Suprapubic skin (tissue), 4 donors: ENCODE data around the gene OSBPL8. TPM values are rescaled to one million over a fixed set of nuclear protein-coding genes. Genes with fewer than 3 reads are reported as not detected.

ENCODE experiments used
- DNase-seq, 2 donors: peaks; one replicate each; pipeline ENCODE4 v3.0.0-alpha.2; 2019; ENCODE audit warnings: low spot score in 2 of 2
- H3K27ac ChIP-seq: fragments of 200-600 bp; sonication (generic); one replicate; pipeline ENCODE4 v1.5.1; 2019
- H3K27me3 ChIP-seq: fragments of 200-600 bp; sonication (generic); one replicate; pipeline ENCODE4 v1.5.1; 2019
- H3K36me3 ChIP-seq: fragments of 200-600 bp; sonication (generic); one replicate; pipeline ENCODE4 v1.5.1; 2019
- H3K4me1 ChIP-seq: fragments of 200-600 bp; sonication (generic); one replicate; pipeline ENCODE4 v1.5.1; 2019
- H3K4me3 ChIP-seq: fragments of 200-600 bp; sonication (generic); one replicate; pipeline ENCODE4 v1.5.1; 2019; ENCODE audit warnings: mild to moderate bottlenecking
- H3K9me3 ChIP-seq: fragments of 200-600 bp; sonication (generic); one replicate; pipeline ENCODE4 v1.5.1; 2019
- CTCF ChIP-seq, 2 donors: fragments of 200-600 bp in 1 of 2; fragments of 450-650 bp in 1 of 2; sonication (generic) in 1 of 2; IDR thresholded peaks; one replicate each; pipeline ENCODE4 v1.5.1; 2016 to 2019; ENCODE audit warnings: antibody characterized with exemption in 2 of 2, mild to moderate bottlenecking in 1 of 2, moderate library complexity in 1 of 2
- EP300 ChIP-seq: sonication (generic); formaldehyde crosslinking; IDR thresholded peaks from one replicate; pipeline ENCODE4 v1.6.1; 2017; ENCODE audit warnings: antibody characterized with exemption
- POLR2A ChIP-seq, 2 donors: fragments of 450-650 bp; IDR thresholded peaks; one replicate each; pipeline ENCODE4 v1.6.1; 2017; ENCODE audit warnings: antibody characterized with exemption in 2 of 2, mild to moderate bottlenecking in 2 of 2, moderate library complexity in 2 of 2
- POLR2AphosphoS5 ChIP-seq, 3 donors: sonication (generic); formaldehyde crosslinking; IDR thresholded peaks; one replicate each; pipeline ENCODE4 v1.6.1; 2017; ENCODE audit warnings: antibody characterized with exemption in 3 of 3
- WGBS: methylation state at CpG from one replicate; pipeline ENCODE4 v1.1.5; 2018; 5-methylcytosine and 5-hydroxymethylcytosine counted together
- total RNA-seq, 4 donors: library from RNA; depleted of rRNA; stranded (reverse); fragments of >200 nt; gene quantifications; one replicate each; pipeline ENCODE4 v1.1.0, GENCODE V29; 2016

The OSBPL8 gene
- total RNA-seq, 4 donors from 2014 or later: 73.1 to 116 (median 87.4) TPM

GRCh38 chr12:76446090-76446489, 113.5 kb downstream of the OSBPL8 start:
- Histone ChIP-seq H3K27me3 (no peaks in the 10 kb centered on the region), H3K4me1 (peaks cover 10% of the 10 kb centered on the region), H3K4me3 (no peak overlapping the region), H3K27ac (no peak overlapping the region), H3K36me3 (no peaks in the 10 kb centered on the region), H3K9me3 (no peaks in the 10 kb centered on the region)
- 86% methylated on average over 1 of the region's 1 CpG for WGBS
- no peak for DNase-seq
- no peak for TF ChIP-seq POLR2A (IDR thresholded peaks at IDR 0.05)
- TF ChIP-seq POLR2AphosphoS5 (IDR thresholded peaks at IDR 0.05): no peak
- no peak for TF ChIP-seq EP300
- TF ChIP-seq CTCF (IDR thresholded peaks at IDR 0.05): no peak

- 82% methylated on average over 1 of the region's 1 CpG for WGBS
- TF ChIP-seq POLR2AphosphoS5 (IDR thresholded peaks at IDR 0.05) (no peak), POLR2A (IDR thresholded peaks at IDR 0.05) (no peak)
- H3K27me3 ChIP-seq: no peaks in the 10 kb centered on the region
- no peak overlapping the region for H3K4me3 ChIP-seq
- no peak for DNase-seq
- H3K9me3 ChIP-seq: no peaks in the 10 kb centered on the region
- no peak overlapping the region for H3K27ac ChIP-seq
- H3K36me3 ChIP-seq: no peaks in the 10 kb centered on the region
- H3K4me1 ChIP-seq: peaks cover 10% of the 10 kb centered on the region
Observed at GRCh38 chr12:76445462-76445861, 114.1 kb downstream of the OSBPL8 start.

DNA sequence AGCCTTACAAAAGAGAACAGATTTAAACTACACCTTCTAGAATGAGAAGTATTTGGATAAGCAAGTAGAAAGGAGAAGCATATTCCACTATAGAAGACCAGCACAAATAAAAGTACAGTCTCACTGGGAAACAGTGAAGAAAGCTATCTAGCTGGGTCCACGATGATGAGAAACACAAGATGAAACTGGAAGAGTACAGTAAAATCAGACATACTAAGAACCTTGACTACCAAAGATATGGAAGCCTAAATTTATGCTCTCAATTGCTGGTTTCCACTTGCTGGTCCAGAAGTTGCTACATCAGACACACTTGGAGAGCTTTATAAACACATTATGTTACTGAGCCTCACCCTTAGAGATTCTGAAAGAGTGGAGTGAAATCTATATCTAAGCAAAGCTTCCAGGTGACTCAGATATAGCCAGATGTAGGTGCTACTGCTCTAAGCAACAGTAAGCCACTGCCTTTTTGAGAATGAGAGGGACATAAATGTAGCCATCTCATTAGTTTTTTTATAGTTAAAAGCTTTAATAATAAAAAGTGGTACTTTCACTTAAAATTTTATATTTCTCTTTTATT, 115.1 kb downstream of the OSBPL8 start:
- H3K9me3 ChIP-seq: no peaks in the 10 kb centered on the region
- peaks cover 10% of the 10 kb centered on the region for H3K4me1 ChIP-seq
- TF ChIP-seq CTCF (IDR thresholded peaks at IDR 0.05) (no peak), POLR2A (IDR thresholded peaks at IDR 0.05) (no peak), EP300 (no peak), POLR2AphosphoS5 (IDR thresholded peaks at IDR 0.05) (no peak)
- no peak overlapping the region for H3K27ac ChIP-seq
- H3K36me3 ChIP-seq: no peaks in the 10 kb centered on the region
- DNase-seq: no peak
- 57% methylated on average over 1 of the region's 1 CpG for WGBS
- H3K27me3 ChIP-seq: no peaks in the 10 kb centered on the region
- H3K4me3 ChIP-seq: no peak overlapping the region

- H3K36me3 ChIP-seq: no peaks in the 10 kb centered on the region
- peaks cover 10% of the 10 kb centered on the region for H3K4me1 ChIP-seq
- H3K4me3 ChIP-seq: no peak overlapping the region
- no peak for TF ChIP-seq POLR2AphosphoS5 (IDR thresholded peaks at IDR 0.05)
- no peak for TF ChIP-seq EP300
- TF ChIP-seq CTCF (IDR thresholded peaks at IDR 0.05): no peak
- TF ChIP-seq POLR2A (IDR thresholded peaks at IDR 0.05): no peak
- no peaks in the 10 kb centered on the region for H3K27me3 ChIP-seq
- no peaks in the 10 kb centered on the region for H3K9me3 ChIP-seq
- DNase-seq: no peak
- H3K27ac ChIP-seq: no peak overlapping the region
- WGBS: 87% methylated on average over 3 of the region's 3 CpGs
Observed at GRCh38 chr12:76441016-76441415, 118.6 kb downstream of the OSBPL8 start.

- Histone ChIP-seq H3K27me3 (no peaks in the 10 kb centered on the region), H3K27ac (no peak overlapping the region), H3K4me1 (no peaks in the 10 kb centered on the region), H3K4me3 (no peak overlapping the region), H3K9me3 (no peaks in the 10 kb centered on the region), H3K36me3 (no peaks in the 10 kb centered on the region)
- no peak for DNase-seq
- TF ChIP-seq EP300: no peak
- no peak for TF ChIP-seq POLR2A (IDR thresholded peaks at IDR 0.05)
Observed at GRCh38 chr12:76432733-76433132, 126.8 kb downstream of the OSBPL8 start.

DNA sequence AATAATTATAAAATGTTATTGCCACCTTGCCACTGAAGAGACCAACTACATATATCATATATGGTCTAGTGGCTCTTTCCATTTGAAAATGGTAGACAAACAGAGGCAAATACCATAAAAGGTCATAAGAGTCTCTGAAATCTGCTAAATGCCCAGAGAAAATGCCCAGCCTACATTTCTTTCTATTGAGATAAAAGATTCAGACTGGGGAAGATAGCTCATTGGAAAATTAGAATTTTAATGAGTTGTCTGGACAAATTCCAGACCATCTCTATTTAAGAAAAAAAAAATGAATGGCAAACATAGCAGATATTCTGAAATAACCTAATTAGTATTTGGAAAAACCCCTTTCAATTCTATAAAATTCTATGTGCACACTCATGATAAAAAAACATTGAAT, 131.5 kb downstream of the OSBPL8 start:
- Histone ChIP-seq H3K4me1 (no peaks in the 10 kb centered on the region), H3K27ac (no peak overlapping the region), H3K9me3 (peaks cover 9% of the 10 kb centered on the region), H3K36me3 (no peaks in the 10 kb centered on the region), H3K27me3 (no peaks in the 10 kb centered on the region), H3K4me3 (no peak overlapping the region)
- TF ChIP-seq CTCF (IDR thresholded peaks at IDR 0.05): no peak
- TF ChIP-seq POLR2A (IDR thresholded peaks at IDR 0.05): no peak
- no peak for TF ChIP-seq POLR2AphosphoS5 (IDR thresholded peaks at IDR 0.05)
- no peak for TF ChIP-seq EP300
- no peak for DNase-seq
